ENCODE measurements around the gene NELFB. TPM values are rescaled to one million over a fixed set of nuclear protein-coding genes. Genes with fewer than 3 reads are reported as not detected.

NELFB gene
- total RNA-seq, 4 donors from 2014 or later: 28.1 to 90.5 (median 53.9) TPM

- peak in 1 of 3 donors; percentile 24 for TF ChIP-seq POLR2AphosphoS5 (IDR thresholded peaks at IDR 0.05)
- TF ChIP-seq CTCF (IDR thresholded peaks at IDR 0.05): no peak
- H3K27me3 ChIP-seq: no peaks in the 10 kb centered on the region
- WGBS, 2 donors (ENCODE audit: low coverage in 1 of 2): 45% methylated on average over 20 of the region's 21 CpGs; no CpG with 5 or more reads in 1 of the 2 donors
- H3K36me3 ChIP-seq: peaks cover 0 to 6% (median 2%) of the 10 kb centered on the region in 4 donors
- peaks cover 21 to 31% (median 24%) of the 10 kb centered on the region in 4 donors for H3K4me1 ChIP-seq
- H3K9me3 ChIP-seq: no peaks in the 10 kb centered on the region
- no peak for DNase-seq
- peak overlapping the region; percentile 67 to 98 (median 92) for H3K4me3 ChIP-seq
- intact Hi-C loops (cut with DNase I; ENCODE audit: low total_unique reads) (no loop called here), in situ Hi-C loops (cut with MboI; ENCODE audit: low pct_ligation_motif_present in 1 of 4, low pct_unique_long_range_greater_than_20kb in 1 of 4, low sequenced_read_pairs in 3 of 4) (no loop called here)
- peak overlapping the region; percentile 88 to 91 (median 89) for H3K27ac ChIP-seq
Measured at GRCh38 chr9:137253717-137254623, 1.2 kb upstream of the NELFB start.

- Histone ChIP-seq H3K4me1 (peaks cover 21 to 31% (median 24%) of the 10 kb centered on the region in 4 donors), H3K36me3 (peaks cover 0 to 7% (median 3%) of the 10 kb centered on the region in 4 donors), H3K9me3 (no peaks in the 10 kb centered on the region), H3K27ac (peak overlapping the region; percentile 88 to 91 (median 89)), H3K4me3 (peak overlapping the region; percentile 90 to 98 (median 96)), H3K27me3 (no peaks in the 10 kb centered on the region)
- 1% methylated on average over 45 of the region's 51 CpGs; no CpG with 5 or more reads in 1 of the 2 donors for WGBS, 2 donors (ENCODE audit: low coverage in 1 of 2)
- intact Hi-C loops (cut with DNase I; ENCODE audit: low total_unique reads): no loop called here
- in situ Hi-C loops (cut with MboI; ENCODE audit: low pct_ligation_motif_present in 1 of 4, low pct_unique_long_range_greater_than_20kb in 1 of 4, low sequenced_read_pairs in 3 of 4): no loop called here
- peak; percentile 60 for DNase-seq
- TF ChIP-seq POLR2A (IDR thresholded peaks at IDR 0.05): peak; percentile 6
- TF ChIP-seq POLR2AphosphoS5 (IDR thresholded peaks at IDR 0.05): no peak
- no peak for TF ChIP-seq EP300 (IDR thresholded peaks at IDR 0.05; ENCODE audit: low read depth)
- TF ChIP-seq CTCF (IDR thresholded peaks at IDR 0.05): no peak
Measured at GRCh38 chr9:137255448-137256114, 454 bp downstream of the NELFB start.

- 82% methylated on average over 15 of the region's 15 CpGs; no CpG with 5 or more reads in 1 of the 2 donors for WGBS, 2 donors (ENCODE audit: low coverage in 1 of 2)
- H3K4me3 ChIP-seq: peak overlapping the region in 2 of 4 donors; percentile 93 to 98
- H3K27me3 ChIP-seq: no peaks in the 10 kb centered on the region
- peaks cover 0 to 7% (median 3%) of the 10 kb centered on the region in 4 donors for H3K36me3 ChIP-seq
- intact Hi-C loops (cut with DNase I; ENCODE audit: low total_unique reads): no loop called here
- no peak for DNase-seq
- in situ Hi-C loops (cut with MboI; ENCODE audit: low pct_ligation_motif_present in 1 of 4, low pct_unique_long_range_greater_than_20kb in 1 of 4, low sequenced_read_pairs in 3 of 4): no loop called here
- TF ChIP-seq CTCF (IDR thresholded peaks at IDR 0.05) (no peak), POLR2A (IDR thresholded peaks at IDR 0.05) (no peak), EP300 (IDR thresholded peaks at IDR 0.05; ENCODE audit: low read depth) (no peak), POLR2AphosphoS5 (IDR thresholded peaks at IDR 0.05) (no peak)
- peaks cover 21 to 31% (median 24%) of the 10 kb centered on the region in 4 donors for H3K4me1 ChIP-seq
- peak overlapping the region in 1 of 4 donors; percentile 90 for H3K27ac ChIP-seq
- H3K9me3 ChIP-seq: no peaks in the 10 kb centered on the region
Measured at GRCh38 chr9:137256362-137256761, 1.2 kb downstream of the NELFB start.

GRCh38 chr9:137256856-137257255 lies 1.7 kb downstream of the NELFB start:
- peak overlapping the region in 1 of 4 donors; percentile 98 for H3K4me3 ChIP-seq

More at GRCh38 chr9:137256856-137257255, 1.7 kb downstream of the NELFB start:
- peaks cover 21 to 31% (median 24%) of the 10 kb centered on the region in 4 donors for H3K4me1 ChIP-seq
- peaks cover 0 to 7% (median 3%) of the 10 kb centered on the region in 4 donors for H3K36me3 ChIP-seq
- H3K27me3 ChIP-seq: no peaks in the 10 kb centered on the region
- TF ChIP-seq EP300 (IDR thresholded peaks at IDR 0.05; ENCODE audit: low read depth) (no peak), POLR2AphosphoS5 (IDR thresholded peaks at IDR 0.05) (no peak), CTCF (IDR thresholded peaks at IDR 0.05) (no peak), POLR2A (IDR thresholded peaks at IDR 0.05) (no peak)
- no peak overlapping the region for H3K27ac ChIP-seq
- intact Hi-C loops (cut with DNase I; ENCODE audit: low total_unique reads) (no loop called here), in situ Hi-C loops (cut with MboI; ENCODE audit: low pct_ligation_motif_present in 1 of 4, low pct_unique_long_range_greater_than_20kb in 1 of 4, low sequenced_read_pairs in 3 of 4) (no loop called here)
- no peaks in the 10 kb centered on the region for H3K9me3 ChIP-seq
- DNase-seq: no peak
- 89 to 93% methylated on average over 3 to 15 of the region's 15 CpGs for WGBS, 2 donors (ENCODE audit: low coverage in 1 of 2)

Measured in transverse colon (tissue), 4 donors.